Muscle layer of colon (tissue), 2 donors: ENCODE measurements around the gene CCDC88C.

Experiments used
- H3K27ac ChIP-seq: one replicate; pipeline ENCODE4 v1.7.0; 2013; ENCODE audit warnings: low read depth, mild to moderate bottlenecking, low read length, moderate library complexity
- H3K27me3 ChIP-seq, 2 donors: one replicate each; pipeline ENCODE4 v1.7.0; 2013; ENCODE audit warnings: low read length in 2 of 2, mild to moderate bottlenecking in 2 of 2; ENCODE audit not compliant: insufficient read depth in 2 of 2, control insufficient read depth in 1 of 2
- H3K36me3 ChIP-seq: one replicate; pipeline ENCODE4 v1.7.0; 2013; ENCODE audit warnings: mild to moderate bottlenecking, low read length; ENCODE audit not compliant: insufficient read depth
- H3K4me1 ChIP-seq: one replicate; pipeline ENCODE4 v1.7.0; 2013; ENCODE audit warnings: mild to moderate bottlenecking, low read length; ENCODE audit not compliant: insufficient read depth
- H3K4me3 ChIP-seq, 2 donors: one replicate each; pipeline ENCODE4 v1.7.0; 2013; ENCODE audit warnings: low read length in 2 of 2, low read depth in 1 of 2, mild to moderate bottlenecking in 1 of 2, moderate library complexity in 1 of 2
- H3K9ac ChIP-seq: one replicate; pipeline ENCODE4 v1.7.0; 2013; ENCODE audit warnings: low read length
- H3K9me3 ChIP-seq: one replicate; pipeline ENCODE4 v1.7.0; 2013; ENCODE audit warnings: mild to moderate bottlenecking, low read length
- donor health status: abdominal sarcoma.
- donor health status: Adenocarcinoma of cecum.

CCDC88C gene

DNA sequence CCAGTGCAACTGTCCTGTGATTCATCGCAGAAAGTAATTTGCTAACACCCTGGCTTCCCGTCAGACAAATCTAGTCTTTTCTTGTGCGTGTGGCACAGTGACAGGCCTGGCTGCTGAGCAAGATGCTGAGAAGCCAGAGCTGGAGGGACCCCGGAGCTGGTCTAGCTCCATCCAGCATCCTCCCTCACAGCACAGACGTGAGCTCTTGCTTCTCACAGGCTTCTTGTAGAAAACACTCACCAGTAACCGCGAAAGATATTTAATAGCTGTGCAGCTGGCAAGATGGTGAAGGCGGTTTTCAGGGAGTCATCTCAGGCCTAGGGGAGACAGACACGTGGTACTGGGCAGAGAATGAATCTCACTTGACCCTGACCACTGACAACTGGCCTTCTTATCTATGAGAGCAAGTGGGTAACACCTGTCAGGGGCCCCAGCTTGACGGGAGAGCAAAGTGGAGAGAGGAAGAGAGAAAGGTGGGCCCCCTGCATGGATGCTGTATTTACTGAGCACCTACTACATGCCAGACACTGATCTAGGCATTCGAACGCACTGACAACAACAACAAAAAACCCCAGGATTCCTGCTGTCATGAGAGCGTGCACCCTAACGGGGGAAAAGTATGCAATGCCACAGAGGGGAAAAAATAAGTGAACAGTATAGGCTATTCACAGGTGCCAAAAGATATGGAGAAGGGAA is 63.3 kb downstream of the CCDC88C start:
- Histone ChIP-seq H3K4me3 (no peak overlapping the region), H3K36me3 (no peaks in the 10 kb centered on the region), H3K4me1 (peaks cover 16% of the 10 kb centered on the region), H3K27ac (no peak overlapping the region), H3K27me3 (no peaks in the 10 kb centered on the region), H3K9ac (no peak overlapping the region), H3K9me3 (no peaks in the 10 kb centered on the region)

DNA sequence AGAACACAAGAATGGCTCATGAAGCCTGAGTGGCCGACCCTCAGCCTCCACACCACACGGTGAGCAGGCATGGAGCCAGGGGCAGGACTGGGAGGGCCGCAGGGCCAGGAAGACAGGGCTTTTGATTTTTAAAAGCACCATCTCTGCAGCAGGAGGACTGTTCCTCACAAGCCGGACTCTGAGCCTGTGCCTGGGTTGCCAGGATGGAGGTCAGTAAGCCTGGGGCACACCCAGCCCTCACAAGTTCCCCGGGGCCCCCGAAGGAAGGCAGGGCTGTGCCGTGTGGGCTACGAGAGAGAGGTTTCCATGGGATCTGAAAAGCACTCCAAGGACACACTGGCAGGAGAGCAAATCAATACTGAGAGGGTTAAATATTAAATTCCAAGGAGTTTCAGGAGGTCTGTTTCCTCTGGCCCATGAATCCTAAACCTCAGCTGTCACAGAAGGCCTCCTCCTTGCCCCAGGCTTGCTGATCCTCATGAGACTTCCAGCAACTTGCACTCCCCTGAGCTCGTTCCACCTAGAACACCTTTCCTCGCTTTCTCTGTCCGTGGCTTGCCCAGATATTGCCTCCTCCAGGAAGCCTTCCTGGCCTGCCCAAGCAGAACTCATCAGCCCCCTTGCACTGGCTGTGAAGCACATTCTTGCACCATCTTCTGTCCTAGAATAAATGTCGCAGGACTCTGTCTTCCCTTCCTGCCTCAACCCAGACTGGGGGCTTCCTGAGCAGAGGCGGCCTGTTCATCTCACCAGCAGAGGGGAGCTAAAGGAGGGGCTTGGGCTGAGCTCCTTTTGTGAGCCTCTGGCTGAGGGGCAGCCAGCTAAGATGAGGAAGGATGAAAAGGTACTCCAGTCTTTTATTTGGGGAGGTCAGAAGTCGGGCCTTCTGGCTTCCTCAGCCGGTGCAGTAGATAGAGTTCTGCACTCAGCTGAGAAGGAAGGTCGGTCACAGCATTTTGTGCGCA is 64.6 kb downstream of the CCDC88C start:
- Histone ChIP-seq H3K4me1 (peaks cover 16% of the 10 kb centered on the region), H3K9ac (no peak overlapping the region), H3K27ac (peak overlapping the region; percentile 64), H3K4me3 (no peak overlapping the region), H3K9me3 (no peaks in the 10 kb centered on the region), H3K36me3 (no peaks in the 10 kb centered on the region), H3K27me3 (no peaks in the 10 kb centered on the region)

DNA sequence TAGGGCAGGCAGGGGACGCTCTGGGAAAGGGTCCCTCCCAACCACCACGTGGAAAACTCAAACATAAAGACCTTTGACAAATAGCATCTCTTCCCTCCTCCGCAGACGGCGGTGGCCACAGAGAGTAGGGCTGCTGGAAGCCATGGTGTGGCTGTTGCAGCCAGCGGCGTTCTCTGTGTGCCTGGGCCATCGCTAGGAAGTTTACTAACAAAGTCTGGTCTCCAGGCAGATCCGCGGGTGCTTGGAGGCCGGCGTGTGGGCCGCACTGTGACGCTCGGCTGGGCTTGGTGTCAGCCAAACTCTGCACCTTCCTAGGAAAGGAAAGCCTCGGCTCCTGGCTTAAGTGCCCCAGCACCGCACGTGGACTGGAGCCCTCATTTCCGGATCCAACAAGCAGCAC is 65.6 kb downstream of the CCDC88C start:
- Histone ChIP-seq H3K4me3 (peak overlapping the region in 1 of 2 donors; percentile 28), H3K36me3 (no peaks in the 10 kb centered on the region), H3K27ac (peak overlapping the region; percentile 64), H3K9me3 (no peaks in the 10 kb centered on the region), H3K9ac (no peak overlapping the region), H3K4me1 (peaks cover 16% of the 10 kb centered on the region), H3K27me3 (no peaks in the 10 kb centered on the region)

DNA sequence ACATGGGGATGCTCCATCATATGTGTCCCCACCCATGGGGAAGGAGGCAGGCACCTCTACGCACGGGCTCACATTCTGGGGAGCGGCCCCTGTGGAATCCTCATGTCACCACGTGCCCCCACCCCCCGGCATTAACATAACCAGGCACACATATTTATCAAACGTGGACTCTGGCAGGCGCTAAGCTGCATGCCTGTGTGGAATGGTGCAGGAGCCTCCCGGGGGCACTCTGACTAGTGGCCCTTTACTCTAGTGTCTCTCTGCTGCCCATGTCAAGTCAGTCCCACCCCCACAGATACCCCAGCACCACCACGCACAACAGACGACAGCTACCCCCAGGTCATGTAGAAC is 66.1 kb downstream of the CCDC88C start:
- peaks cover 16% of the 10 kb centered on the region for H3K4me1 ChIP-seq
- no peaks in the 10 kb centered on the region for H3K27me3 ChIP-seq
- H3K4me3 ChIP-seq = peak overlapping the region in 1 of 2 donors; percentile 28
- H3K27ac ChIP-seq = peak overlapping the region; percentile 64
- no peaks in the 10 kb centered on the region for H3K36me3 ChIP-seq
- no peak overlapping the region for H3K9ac ChIP-seq
- H3K9me3 ChIP-seq = no peaks in the 10 kb centered on the region

DNA sequence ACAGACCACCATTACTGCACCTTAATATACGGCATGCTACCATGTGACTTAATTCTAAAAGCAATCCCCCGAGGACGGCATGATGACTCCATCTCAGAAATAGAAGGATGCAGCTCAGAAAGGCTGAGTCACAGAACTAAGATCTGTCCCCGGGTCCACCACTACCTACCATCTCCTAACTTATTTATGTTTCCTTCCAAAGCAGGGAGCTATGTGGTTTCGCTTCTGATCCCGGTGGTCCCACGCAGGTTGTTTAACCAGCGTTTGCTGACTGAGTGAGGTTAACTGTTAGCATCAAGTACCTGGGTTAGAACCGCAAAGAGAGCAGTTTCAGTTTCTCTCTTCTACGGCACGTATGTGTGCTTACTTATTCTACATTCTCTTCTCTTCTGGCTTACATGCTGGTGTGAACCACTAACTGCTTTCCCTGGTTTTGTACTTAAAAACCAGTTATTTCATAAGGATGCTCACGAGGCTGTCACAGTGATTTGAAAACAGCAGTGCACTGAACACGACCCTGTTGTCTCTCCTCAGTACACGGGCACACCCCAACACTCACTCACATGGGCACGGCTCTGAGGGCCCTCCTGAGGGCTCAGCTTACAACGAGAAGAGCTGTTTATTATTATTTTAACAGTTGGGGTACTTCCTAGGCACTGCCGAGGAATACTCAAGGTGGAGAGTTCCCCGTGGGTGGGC is 66.7 kb downstream of the CCDC88C start:
- Histone ChIP-seq H3K9me3 (no peaks in the 10 kb centered on the region), H3K4me1 (peaks cover 16% of the 10 kb centered on the region), H3K9ac (no peak overlapping the region), H3K27me3 (no peaks in the 10 kb centered on the region), H3K4me3 (peak overlapping the region in 1 of 2 donors; percentile 28), H3K27ac (peak overlapping the region; percentile 64), H3K36me3 (no peaks in the 10 kb centered on the region)

DNA sequence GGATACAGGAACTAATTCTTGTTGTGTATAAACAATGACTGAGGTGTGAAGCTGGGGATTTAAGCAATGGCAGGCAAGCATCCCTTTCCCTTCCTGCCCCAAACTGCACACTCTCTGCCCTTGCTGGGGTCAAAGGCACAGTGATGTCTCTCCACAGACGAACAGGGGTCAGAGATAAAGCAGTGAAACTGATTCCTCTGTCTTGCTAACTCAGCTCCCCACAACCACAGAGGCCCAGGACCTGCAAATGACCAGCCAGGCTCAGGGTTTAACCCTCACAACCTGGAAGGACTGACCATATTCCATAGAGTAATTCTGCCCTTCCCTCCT is 67.2 kb downstream of the CCDC88C start:
- Histone ChIP-seq H3K9ac (no peak overlapping the region), H3K27ac (peak overlapping the region; percentile 1), H3K4me3 (peak overlapping the region in 1 of 2 donors; percentile 28)

GRCh38 chr14:91349481-91350074 is 68.0 kb downstream of the CCDC88C start:
- H3K27me3 ChIP-seq = no peaks in the 10 kb centered on the region
- no peak overlapping the region for H3K9ac ChIP-seq
- no peak overlapping the region for H3K27ac ChIP-seq
- H3K4me1 ChIP-seq = peaks cover 16% of the 10 kb centered on the region
- H3K36me3 ChIP-seq = no peaks in the 10 kb centered on the region
- no peak overlapping the region for H3K4me3 ChIP-seq
- H3K9me3 ChIP-seq = no peaks in the 10 kb centered on the region

More for the DNA sequence above, 67.2 kb downstream of the CCDC88C start:
- no peaks in the 10 kb centered on the region for H3K27me3 ChIP-seq
- peaks cover 16% of the 10 kb centered on the region for H3K4me1 ChIP-seq
- H3K36me3 ChIP-seq = no peaks in the 10 kb centered on the region
- H3K9me3 ChIP-seq = no peaks in the 10 kb centered on the region

GRCh38 chr14:91348845-91349465 is 68.7 kb downstream of the CCDC88C start:
- H3K4me3 ChIP-seq = no peak overlapping the region
- peaks cover 16% of the 10 kb centered on the region for H3K4me1 ChIP-seq
- H3K9me3 ChIP-seq = no peaks in the 10 kb centered on the region
- no peak overlapping the region for H3K9ac ChIP-seq
- H3K36me3 ChIP-seq = no peaks in the 10 kb centered on the region
- no peak overlapping the region for H3K27ac ChIP-seq
- H3K27me3 ChIP-seq = no peaks in the 10 kb centered on the region

DNA sequence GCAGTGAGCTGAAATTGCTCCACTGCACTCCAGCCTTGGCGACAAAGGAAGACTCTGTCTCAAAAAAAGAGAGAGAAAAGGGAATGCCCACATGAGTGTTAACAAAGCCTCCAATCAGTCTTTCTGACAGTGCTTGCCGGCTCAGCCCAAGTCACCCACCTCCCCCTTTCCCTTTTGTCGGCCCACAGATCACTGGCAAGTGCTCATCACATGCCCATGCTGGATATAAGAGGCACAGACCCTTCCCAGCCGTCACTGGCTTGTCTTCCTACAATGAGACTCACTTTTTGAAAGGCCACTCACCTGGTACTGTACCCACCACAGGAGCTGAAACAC is 70.8 kb downstream of the CCDC88C start:
- no peak overlapping the region for H3K4me3 ChIP-seq
- peaks cover 4% of the 10 kb centered on the region for H3K4me1 ChIP-seq
- H3K27ac ChIP-seq = no peak overlapping the region
- no peak overlapping the region for H3K9ac ChIP-seq
- no peaks in the 10 kb centered on the region for H3K36me3 ChIP-seq
- H3K27me3 ChIP-seq = no peaks in the 10 kb centered on the region
- no peaks in the 10 kb centered on the region for H3K9me3 ChIP-seq

DNA sequence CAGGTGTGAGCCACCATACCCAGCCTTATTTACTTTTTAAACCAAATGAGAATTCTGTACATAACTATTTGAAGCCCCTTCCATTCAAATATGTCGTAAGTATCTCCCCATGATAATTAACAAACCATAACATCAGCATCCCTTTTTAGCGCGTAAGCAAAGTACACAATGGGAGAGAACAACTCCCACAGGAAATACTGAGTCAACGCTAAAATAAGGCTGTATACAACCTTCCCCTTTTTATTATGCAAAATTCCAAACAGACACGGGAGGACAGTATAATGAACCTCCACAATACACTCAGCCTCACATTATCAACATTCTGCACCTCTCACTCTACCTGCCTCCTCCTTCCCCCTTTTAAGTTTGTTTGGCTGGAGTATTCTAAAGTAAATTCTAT is 73.5 kb downstream of the CCDC88C start:
- no peaks in the 10 kb centered on the region for H3K36me3 ChIP-seq
- no peaks in the 10 kb centered on the region for H3K4me1 ChIP-seq
- H3K4me3 ChIP-seq = no peak overlapping the region
- H3K27me3 ChIP-seq = no peaks in the 10 kb centered on the region
- H3K9me3 ChIP-seq = no peaks in the 10 kb centered on the region
- H3K27ac ChIP-seq = no peak overlapping the region
- H3K9ac ChIP-seq = no peak overlapping the region

DNA sequence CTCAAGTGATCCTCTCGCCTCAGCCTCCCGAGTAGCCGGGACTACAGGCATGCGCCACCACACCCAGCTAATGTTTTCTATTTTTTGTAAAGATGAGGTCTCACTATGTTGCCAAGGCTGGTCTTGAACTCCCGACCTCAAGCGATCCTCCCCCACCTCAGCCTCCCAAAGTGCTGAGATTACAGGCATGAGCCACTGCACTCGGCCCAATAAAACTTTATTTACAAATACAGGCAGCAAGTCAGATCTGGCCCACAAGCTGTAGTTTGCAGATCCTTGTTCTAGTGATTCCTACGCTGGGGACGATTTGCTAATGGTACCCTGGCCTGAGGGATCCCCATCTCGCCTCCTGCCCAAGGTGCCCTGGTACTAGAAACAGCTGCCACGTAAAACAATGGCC is 74.6 kb downstream of the CCDC88C start:
- no peaks in the 10 kb centered on the region for H3K27me3 ChIP-seq
- H3K9ac ChIP-seq = no peak overlapping the region
- H3K9me3 ChIP-seq = no peaks in the 10 kb centered on the region
- no peaks in the 10 kb centered on the region for H3K36me3 ChIP-seq
- H3K4me3 ChIP-seq = no peak overlapping the region
- no peak overlapping the region for H3K27ac ChIP-seq
- H3K4me1 ChIP-seq = no peaks in the 10 kb centered on the region
